GM12878 (cell line): ENCODE measurements around the gene UBAP2. TPM values are rescaled to one million over a fixed set of nuclear protein-coding genes. Genes with fewer than 3 reads are reported as not detected.

ENCODE experiments used
- ATAC-seq: fragments of 200-7000 bp; cut with Tn5 transposase; 3 replicates; pipeline ENCODE4 v1.9.1; 2020; ENCODE audit warnings: mild to moderate bottlenecking, moderate library complexity
- BruUV-seq: library from RNA; stranded (reverse); fragments of 400-500 nt; replicated peaks from 2 replicates; lab custom pipeline; 2021; lab: Mats Ljungman, UMichigan
- CTCF ChIA-PET: fragments of 300-600 bp; sonication (Branson Sonifier 250); formaldehyde crosslinking; extraction: SDS; loops from one replicate; lab custom pipeline; 2021; ENCODE audit warnings: inconsistent platforms; lab: Yijun Ruan, JAX
- POLR2A ChIA-PET: fragments of 350-600 bp; formaldehyde crosslinking; extraction: SDS; loops from one replicate; lab custom pipeline; 2021; ENCODE audit warnings: inconsistent platforms; lab: Charles Lee
- RAD21 ChIA-PET: fragments of 300-600 bp; sonication (Branson Sonifier 250); formaldehyde crosslinking; loops from one replicate; lab custom pipeline; 2023; ENCODE audit warnings: antibody characterized with exemption; ENCODE audit not compliant: unreplicated experiment; lab: Charles Lee
- SMC1A ChIA-PET: fragments of 300-600 bp; sonication (Branson Sonifier 250); formaldehyde crosslinking; loops from one replicate; lab custom pipeline; 2023; ENCODE audit not compliant: unreplicated experiment, uncharacterized antibody; lab: Charles Lee
- DNase-seq: peaks from one replicate; pipeline ENCODE4 v3.0.0-alpha.2; 2011; ENCODE audit warnings: low read depth, low spot score
- FAIRE-seq: peaks from 3 replicates; lab custom pipeline; 2011; peaks lifted over from hg19 to GRCh38; lab: Jason Lieb, UNC
- H2AFZ ChIP-seq: 2 replicates; pipeline ENCODE4 v1.6.0; 2011; ENCODE audit warnings: low read depth, low read length, control low read depth; ENCODE audit not compliant: control insufficient read depth
- H3K27ac ChIP-seq: 2 replicates; pipeline ENCODE4 v1.5.1; 2011; ENCODE audit warnings: control low read depth; ENCODE audit not compliant: control insufficient read depth, insufficient read depth
- H3K27me3 ChIP-seq, 2 experiments: replicated peaks in 1 of 2; 2 replicates each; pipeline versions ENCODE4 v1.6.0 to v1.6.1; 2011; ENCODE audit warnings: low read length in 1 of 2; ENCODE audit not compliant: control insufficient read depth in 2 of 2, insufficient read depth in 2 of 2
- H3K36me3 ChIP-seq, 2 experiments: 2 replicates each; pipeline ENCODE4 v1.5.1; 2011; ENCODE audit warnings: low read length in 1 of 2; ENCODE audit not compliant: control insufficient read depth in 2 of 2, insufficient read depth in 2 of 2
- H3K4me1 ChIP-seq: 2 replicates; pipeline ENCODE4 v1.6.1; 2011; ENCODE audit warnings: mild to moderate bottlenecking, low read length, moderate library complexity, mixed read lengths; ENCODE audit not compliant: control insufficient read depth, insufficient read depth
- H3K4me2 ChIP-seq: 2 replicates; pipeline ENCODE4 v1.6.0; 2011; ENCODE audit warnings: control low read depth; ENCODE audit not compliant: control insufficient read depth, insufficient read depth
- H3K4me3 ChIP-seq: fragments of 200-600 bp; sonication (generic); 2 replicates; pipeline ENCODE4 v1.5.1; 2016
- H3K79me2 ChIP-seq: 2 replicates; pipeline ENCODE4 v1.6.0; 2011; ENCODE audit warnings: low read length; ENCODE audit not compliant: control insufficient read depth, insufficient read depth
- H3K9ac ChIP-seq: 2 replicates; pipeline ENCODE4 v1.8.0; 2011; ENCODE audit warnings: low read length, control low read depth, mixed read lengths; ENCODE audit not compliant: control insufficient read depth, insufficient read depth
- H3K9me3 ChIP-seq: replicated peaks from 3 replicates; pipeline ENCODE4 v1.5.1; 2011; ENCODE audit warnings: mild to moderate bottlenecking, low read length; ENCODE audit not compliant: control insufficient read depth, insufficient read depth
- H4K20me1 ChIP-seq: 2 replicates; pipeline ENCODE4 v1.6.0; 2011; ENCODE audit not compliant: control insufficient read depth, insufficient read depth
- CEBPB ChIP-seq, 2 experiments: fragments of 150-350 bp in 1 of 2; IDR thresholded peaks; 2 replicates each; pipeline ENCODE4 v1.6.1; 2012 to 2014; ENCODE audit warnings: low read depth in 2 of 2, low read length in 2 of 2, borderline replicate concordance in 1 of 2, inconsistent platforms in 1 of 2
- CHD4 ChIP-seq: fragments of 200-600 bp; sonication (generic); IDR thresholded peaks from 2 replicates; pipeline ENCODE4 v1.6.1; 2016; ENCODE audit warnings: mild to moderate bottlenecking
- DPF2 ChIP-seq: fragments of 450-650 bp; IDR thresholded peaks from 2 replicates; pipeline ENCODE4 v1.6.1; 2017; ENCODE audit warnings: mild to moderate bottlenecking
- ELK1 ChIP-seq: IDR thresholded peaks from 2 replicates; pipeline ENCODE4 v1.6.1; 2012; ENCODE audit warnings: low read depth, low read length, improper control_type of control experiment
- KLF5 ChIP-seq: fragments of 450-650 bp; IDR thresholded peaks from 2 replicates; pipeline ENCODE4 v1.6.1; 2014; ENCODE audit warnings: mild to moderate bottlenecking; ENCODE audit not compliant: partially characterized antibody
- MYB ChIP-seq: fragments of 150-350 bp; IDR thresholded peaks from 2 replicates; pipeline ENCODE4 v1.6.1; 2014; ENCODE audit warnings: mild to moderate bottlenecking, low read depth, low read length, borderline replicate concordance
- MYC ChIP-seq: IDR thresholded peaks from 2 replicates; pipeline ENCODE4 v1.6.1; 2011; ENCODE audit warnings: mild to moderate bottlenecking, low read length, moderate library complexity, inconsistent platforms; ENCODE audit not compliant: insufficient read depth, insufficient replicate concordance, insufficient read length, severe bottlenecking
- NFXL1 ChIP-seq: fragments of 450-650 bp; IDR thresholded peaks from 2 replicates; pipeline ENCODE4 v1.6.1; 2017; ENCODE audit warnings: antibody characterized with exemption, mild to moderate bottlenecking, borderline replicate concordance
- NFYB ChIP-seq: IDR thresholded peaks from 2 replicates; pipeline ENCODE4 v1.6.1; 2011; ENCODE audit warnings: low read depth, mild to moderate bottlenecking, low read length, improper control_type of control experiment, moderate library complexity; ENCODE audit not compliant: insufficient read depth
- RFX5 ChIP-seq: IDR thresholded peaks from 2 replicates; pipeline ENCODE4 v1.6.1; 2011; ENCODE audit warnings: low read depth, low read length, improper control_type of control experiment
- TBL1XR1 ChIP-seq: IDR thresholded peaks from 2 replicates; pipeline ENCODE4 v1.6.1; 2012; ENCODE audit warnings: low read depth, low read length, improper control_type of control experiment
- WGBS: methylation state at CpG from one replicate; pipeline ENCODE4 v1.1.6; 2016; ENCODE audit warnings: low lambda C conversion rate; ENCODE audit not compliant: insufficient replicate concordance, insufficient coverage; ENCODE audit errors: missing lambda C conversion rate; 5-methylcytosine and 5-hydroxymethylcytosine counted together
- in situ Hi-C: fragments of 300-500 bp; cut with MboI; formaldehyde crosslinking; loops from 9 replicates; pipeline ENCODE4 v1.14.3; 2018; ENCODE audit warnings: mixed read lengths
- intact Hi-C: fragments of 100-400 bp; cut with micrococcal nuclease; formaldehyde crosslinking; loops from one replicate; pipeline ENCODE4 v1.14.2; 2022; ENCODE audit not compliant: unreplicated experiment
- polyA plus RNA-seq, 11 experiments: library from polyadenylated mRNA; depleted of rRNA in 4 of 11; unstranded in 6 of 11; stranded (reverse) in 5 of 11; fragments of >200 nt; fragmentation: Nextera tagmentation in 4 of 11; fragmentation: Illumina TruSeq in 1 of 11; extraction: Ambion mirVana in 4 of 11; extraction: Trizol in 1 of 11; gene quantifications; 1 replicate in 1 of 11; 2 replicates in 10 of 11; pipeline versions ENCODE4 v1.2.1 to v1.2.3, GENCODE V29; 2011 to 2016; ENCODE audit warnings: inconsistent platforms in 2 of 11, missing spikeins in 2 of 11, low read depth in 1 of 11
- total RNA-seq, 4 experiments: library from RNA; depleted of rRNA in 3 of 4; stranded (reverse); fragments of >200 nt in 3 of 4; fragmentation: Illumina TruSeq in 1 of 4; extraction: Trizol in 1 of 4; gene quantifications; 2 replicates each; pipeline versions ENCODE4 v1.2.1 to v1.2.3, GENCODE V29; 2013 to 2021
- TF ChIP-seq, protein P1 (sequence below): fragments of 450-650 bp; IDR thresholded peaks from 2 replicates; pipeline ENCODE4 v1.6.1; 2018; ENCODE audit warnings: borderline replicate concordance, mild to moderate bottlenecking; ENCODE audit not compliant: partially characterized antibody

Gene UBAP2
- total and polyA plus RNA-seq, 10 of the 15 experiments (the other 5 are each of a cell fraction or from before 2014, with no cell fraction given): 8.5 to 48.2 (median 28.1) TPM

DNA sequence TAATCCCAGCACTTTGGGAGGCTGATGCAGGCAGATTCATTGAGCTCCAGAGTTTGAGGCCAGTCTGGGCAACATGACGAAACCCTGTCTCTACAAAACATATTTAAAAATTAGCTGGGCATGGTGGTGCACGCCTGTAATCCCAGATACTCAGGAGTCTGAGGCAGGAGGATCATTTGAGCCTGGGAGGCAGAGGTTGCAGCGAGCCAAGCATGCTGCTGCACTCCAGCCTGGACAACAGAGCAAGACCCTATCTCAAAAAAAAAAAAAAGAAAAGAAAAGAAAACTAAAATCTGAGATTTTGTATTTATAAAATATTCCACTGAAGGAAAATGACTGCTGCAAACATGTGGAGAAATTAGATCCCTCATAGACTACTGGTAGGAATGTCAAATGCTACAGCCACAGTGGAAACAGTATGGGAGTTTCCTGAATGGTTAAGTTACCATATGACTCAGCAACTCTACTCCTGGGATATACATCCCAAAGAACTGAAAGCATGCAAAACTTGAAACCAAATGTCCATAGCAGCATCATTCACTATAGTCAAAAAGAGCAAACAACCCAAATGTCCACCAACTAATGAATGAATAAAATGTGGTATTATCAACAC, 106.1 kb downstream of the UBAP2 start:
- WGBS: 93% methylated on average over 3 of the region's 3 CpGs
- in situ Hi-C loops: no loop called here

More for the DNA sequence above, 106.1 kb downstream of the UBAP2 start:
- ChIA-PET RAD21 (no interaction called here), CTCF (interaction anchor here (3.1 kb wide), 1 partner anchor 131 kb away, joined by 10 read pairs; no protein-coding TSS in a partner anchor), SMC1A (no interaction called here), POLR2A (interaction anchor here (0.5 kb wide), 1 partner anchor 104 kb away, joined by 6 read pairs; no protein-coding TSS in a partner anchor)
- TF ChIP-seq TBL1XR1 (no peak), NFXL1 (no peak), MYB (no peak), MYC (no peak), NFYB (no peak), CHD4 (no peak), ELK1 (no peak), DPF2 (no peak), RFX5 (no peak), CEBPB (IDR thresholded peaks at IDR 0.05; ENCODE audit: borderline replicate concordance in 1 of 2, low read depth in 2 of 2, low read length in 2 of 2) (no peak), KLF5 (no peak)
- TF ChIP-seq, protein P1, sequence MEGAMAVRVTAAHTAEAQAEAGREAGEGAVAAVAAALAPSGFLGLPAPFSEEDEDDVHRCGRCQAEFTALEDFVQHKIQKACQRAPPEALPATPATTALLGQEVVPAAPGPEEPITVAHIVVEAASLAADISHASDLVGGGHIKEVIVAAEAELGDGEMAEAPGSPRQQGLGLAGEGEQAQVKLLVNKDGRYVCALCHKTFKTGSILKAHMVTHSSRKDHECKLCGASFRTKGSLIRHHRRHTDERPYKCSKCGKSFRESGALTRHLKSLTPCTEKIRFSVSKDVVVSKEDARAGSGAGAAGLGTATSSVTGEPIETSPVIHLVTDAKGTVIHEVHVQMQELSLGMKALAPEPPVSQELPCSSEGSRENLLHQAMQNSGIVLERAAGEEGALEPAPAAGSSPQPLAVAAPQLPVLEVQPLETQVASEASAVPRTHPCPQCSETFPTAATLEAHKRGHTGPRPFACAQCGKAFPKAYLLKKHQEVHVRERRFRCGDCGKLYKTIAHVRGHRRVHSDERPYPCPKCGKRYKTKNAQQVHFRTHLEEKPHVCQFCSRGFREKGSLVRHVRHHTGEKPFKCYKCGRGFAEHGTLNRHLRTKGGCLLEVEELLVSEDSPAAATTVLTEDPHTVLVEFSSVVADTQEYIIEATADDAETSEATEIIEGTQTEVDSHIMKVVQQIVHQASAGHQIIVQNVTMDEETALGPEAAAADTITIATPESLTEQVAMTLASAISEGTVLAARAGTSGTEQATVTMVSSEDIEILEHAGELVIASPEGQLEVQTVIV: no peak
- Histone ChIP-seq H3K4me2 (no peak overlapping the region), H3K9ac (no peak overlapping the region), H3K27me3 (no peaks in the 10 kb centered on the region), H3K4me1 (no peaks in the 10 kb centered on the region), H2AFZ (no peak overlapping the region), H3K27ac (no peak overlapping the region), H3K79me2 (no peaks in the 10 kb centered on the region), H4K20me1 (no peaks in the 10 kb centered on the region), H3K4me3 (no peak overlapping the region), H3K36me3 (peaks cover 6 to 45% of the 10 kb centered on the region in 2 experiments), H3K9me3 (no peaks in the 10 kb centered on the region)
- no peak for FAIRE-seq
- intact Hi-C loops: no loop called here
- no peak for DNase-seq
- no TSS peak for BruUV-seq
- ATAC-seq: no peak
